GM10266 (cell line): Measurements from ENCODE around the gene CCDC88A.

ENCODE experiments used
- DNase-seq: peaks from one replicate; pipeline ENCODE4 v3.0.0; 2012; ENCODE audit errors: extremely low spot score
- CTCF ChIP-seq: IDR thresholded peaks from 2 replicates; pipeline ENCODE4 v1.5.1; 2012; ENCODE audit warnings: mild to moderate bottlenecking, low read depth; ENCODE audit not compliant: control insufficient read depth, insufficient read depth; ENCODE audit errors: missing control alignments

Gene CCDC88A

GRCh38 chr2:55419679-55420438 lies at the start of gene CCDC88A:
Gene CCDC88A, minus strand, starts transcription at chr2:55419856. Its CDS starts 777 bp downstream, at chr2:55419079.
- peak; percentile 89 for DNase-seq
- peak; percentile 21 for TF ChIP-seq CTCF

GRCh38 chr2:55461679-55462078 lies 42.0 kb upstream of the CCDC88A start:
- no peak for DNase-seq
- TF ChIP-seq CTCF, result no peak

GRCh38 chr2:55460562-55460961 lies 40.9 kb upstream of the CCDC88A start:
- no peak for DNase-seq

GRCh38 chr2:55459714-55460274 lies 40.1 kb upstream of the CCDC88A start:
- TF ChIP-seq CTCF, result no peak
- no peak for DNase-seq

More at GRCh38 chr2:55460562-55460961, 40.9 kb upstream of the CCDC88A start:
- TF ChIP-seq CTCF, result no peak

GRCh38 chr2:55459279-55459678 lies 39.6 kb upstream of the CCDC88A start:
- DNase-seq, result no peak
- no peak for TF ChIP-seq CTCF

- no peak for DNase-seq
- no peak for TF ChIP-seq CTCF
Measured at GRCh38 chr2:55454121-55454520, 34.5 kb upstream of the CCDC88A start.

- no peak for DNase-seq
- no peak for TF ChIP-seq CTCF
Measured at GRCh38 chr2:55452879-55453278, 33.2 kb upstream of the CCDC88A start.
